ENCODE results near the gene ELP4. TPM values are rescaled to one million over a fixed set of nuclear protein-coding genes. Genes with fewer than 3 reads are reported as not detected.

The ELP4 gene
- total RNA-seq, 1 experiment from 2014 or later = 17.2 TPM

DNA sequence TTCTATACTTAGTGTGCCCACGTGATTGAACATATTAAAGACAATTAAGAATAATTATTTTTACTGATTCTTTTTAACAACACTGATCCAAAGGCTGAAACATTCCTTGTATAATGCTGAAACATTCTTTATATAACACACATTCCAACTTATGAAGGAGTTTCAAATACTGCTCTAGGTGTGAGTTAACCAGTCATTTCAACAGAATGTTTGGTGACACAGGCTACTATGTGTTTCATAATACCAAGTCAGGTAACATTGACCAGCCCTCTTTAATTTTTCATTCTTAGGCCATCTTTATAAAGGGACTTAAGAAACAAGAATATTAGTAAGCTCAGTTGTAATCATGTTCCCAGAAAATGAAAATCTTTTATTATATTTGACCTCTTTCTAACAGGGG, 136.6 kb downstream of the ELP4 start:
- H3K4me1 ChIP-seq (ENCODE audit: control insufficient read depth, insufficient read depth, low read length) = no peaks in the 10 kb centered on the region
- H3K36me3 ChIP-seq (ENCODE audit: control insufficient read depth, insufficient read depth, low read length) = no peaks in the 10 kb centered on the region
- no peak overlapping the region for H3K27ac ChIP-seq (ENCODE audit: low read length)
- no peak overlapping the region for H3K4me3 ChIP-seq (ENCODE audit: low read depth in 2 of 2, low read length in 2 of 2)
- in situ Hi-C loops (cut with HindIII; ENCODE audit: low pct_unique_long_range_greater_than_20kb, low sequenced_read_pairs) (no loop called here), intact Hi-C loops (cut with micrococcal nuclease; ENCODE audit: unreplicated experiment) (loop anchor here (10.0 kb wide), 1 partner anchor 529 kb away; no protein-coding TSS in a partner anchor)
- no peaks in the 10 kb centered on the region for H3K27me3 ChIP-seq (ENCODE audit: control insufficient read depth, insufficient read depth, low read length)
- no peaks in the 10 kb centered on the region for H3K9me3 ChIP-seq (ENCODE audit: control insufficient read depth, insufficient read depth, low read depth, low read length)
- POLR2A ChIA-PET = no interaction called here
- no peak for TF ChIP-seq POLR2AphosphoS5 (IDR thresholded peaks at IDR 0.05; ENCODE audit: low read depth, low read length)
- TF ChIP-seq, protein P1, sequence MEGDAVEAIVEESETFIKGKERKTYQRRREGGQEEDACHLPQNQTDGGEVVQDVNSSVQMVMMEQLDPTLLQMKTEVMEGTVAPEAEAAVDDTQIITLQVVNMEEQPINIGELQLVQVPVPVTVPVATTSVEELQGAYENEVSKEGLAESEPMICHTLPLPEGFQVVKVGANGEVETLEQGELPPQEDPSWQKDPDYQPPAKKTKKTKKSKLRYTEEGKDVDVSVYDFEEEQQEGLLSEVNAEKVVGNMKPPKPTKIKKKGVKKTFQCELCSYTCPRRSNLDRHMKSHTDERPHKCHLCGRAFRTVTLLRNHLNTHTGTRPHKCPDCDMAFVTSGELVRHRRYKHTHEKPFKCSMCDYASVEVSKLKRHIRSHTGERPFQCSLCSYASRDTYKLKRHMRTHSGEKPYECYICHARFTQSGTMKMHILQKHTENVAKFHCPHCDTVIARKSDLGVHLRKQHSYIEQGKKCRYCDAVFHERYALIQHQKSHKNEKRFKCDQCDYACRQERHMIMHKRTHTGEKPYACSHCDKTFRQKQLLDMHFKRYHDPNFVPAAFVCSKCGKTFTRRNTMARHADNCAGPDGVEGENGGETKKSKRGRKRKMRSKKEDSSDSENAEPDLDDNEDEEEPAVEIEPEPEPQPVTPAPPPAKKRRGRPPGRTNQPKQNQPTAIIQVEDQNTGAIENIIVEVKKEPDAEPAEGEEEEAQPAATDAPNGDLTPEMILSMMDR (IDR thresholded peaks at IDR 0.05) = no peak
- no peak for TF ChIP-seq SIN3A (IDR thresholded peaks at IDR 0.05; ENCODE audit: borderline replicate concordance, insufficient read depth, low read depth, low read length)
- no peak for TF ChIP-seq TCF7L2 (IDR thresholded peaks at IDR 0.05; ENCODE audit: low read depth, low read length)
- TF ChIP-seq, protein P2, sequence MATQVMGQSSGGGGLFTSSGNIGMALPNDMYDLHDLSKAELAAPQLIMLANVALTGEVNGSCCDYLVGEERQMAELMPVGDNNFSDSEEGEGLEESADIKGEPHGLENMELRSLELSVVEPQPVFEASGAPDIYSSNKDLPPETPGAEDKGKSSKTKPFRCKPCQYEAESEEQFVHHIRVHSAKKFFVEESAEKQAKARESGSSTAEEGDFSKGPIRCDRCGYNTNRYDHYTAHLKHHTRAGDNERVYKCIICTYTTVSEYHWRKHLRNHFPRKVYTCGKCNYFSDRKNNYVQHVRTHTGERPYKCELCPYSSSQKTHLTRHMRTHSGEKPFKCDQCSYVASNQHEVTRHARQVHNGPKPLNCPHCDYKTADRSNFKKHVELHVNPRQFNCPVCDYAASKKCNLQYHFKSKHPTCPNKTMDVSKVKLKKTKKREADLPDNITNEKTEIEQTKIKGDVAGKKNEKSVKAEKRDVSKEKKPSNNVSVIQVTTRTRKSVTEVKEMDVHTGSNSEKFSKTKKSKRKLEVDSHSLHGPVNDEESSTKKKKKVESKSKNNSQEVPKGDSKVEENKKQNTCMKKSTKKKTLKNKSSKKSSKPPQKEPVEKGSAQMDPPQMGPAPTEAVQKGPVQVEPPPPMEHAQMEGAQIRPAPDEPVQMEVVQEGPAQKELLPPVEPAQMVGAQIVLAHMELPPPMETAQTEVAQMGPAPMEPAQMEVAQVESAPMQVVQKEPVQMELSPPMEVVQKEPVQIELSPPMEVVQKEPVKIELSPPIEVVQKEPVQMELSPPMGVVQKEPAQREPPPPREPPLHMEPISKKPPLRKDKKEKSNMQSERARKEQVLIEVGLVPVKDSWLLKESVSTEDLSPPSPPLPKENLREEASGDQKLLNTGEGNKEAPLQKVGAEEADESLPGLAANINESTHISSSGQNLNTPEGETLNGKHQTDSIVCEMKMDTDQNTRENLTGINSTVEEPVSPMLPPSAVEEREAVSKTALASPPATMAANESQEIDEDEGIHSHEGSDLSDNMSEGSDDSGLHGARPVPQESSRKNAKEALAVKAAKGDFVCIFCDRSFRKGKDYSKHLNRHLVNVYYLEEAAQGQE (IDR thresholded peaks at IDR 0.05; ENCODE audit: insufficient read depth in 1 of 2, low read depth in 2 of 2, low read length in 1 of 2) = no peak
- CTCF ChIA-PET = no interaction called here
- BruUV-seq (replicated peaks) = no TSS peak
- DNase-seq (ENCODE audit: low read depth, low spot score) (no peak), ATAC-seq (no peak)

DNA sequence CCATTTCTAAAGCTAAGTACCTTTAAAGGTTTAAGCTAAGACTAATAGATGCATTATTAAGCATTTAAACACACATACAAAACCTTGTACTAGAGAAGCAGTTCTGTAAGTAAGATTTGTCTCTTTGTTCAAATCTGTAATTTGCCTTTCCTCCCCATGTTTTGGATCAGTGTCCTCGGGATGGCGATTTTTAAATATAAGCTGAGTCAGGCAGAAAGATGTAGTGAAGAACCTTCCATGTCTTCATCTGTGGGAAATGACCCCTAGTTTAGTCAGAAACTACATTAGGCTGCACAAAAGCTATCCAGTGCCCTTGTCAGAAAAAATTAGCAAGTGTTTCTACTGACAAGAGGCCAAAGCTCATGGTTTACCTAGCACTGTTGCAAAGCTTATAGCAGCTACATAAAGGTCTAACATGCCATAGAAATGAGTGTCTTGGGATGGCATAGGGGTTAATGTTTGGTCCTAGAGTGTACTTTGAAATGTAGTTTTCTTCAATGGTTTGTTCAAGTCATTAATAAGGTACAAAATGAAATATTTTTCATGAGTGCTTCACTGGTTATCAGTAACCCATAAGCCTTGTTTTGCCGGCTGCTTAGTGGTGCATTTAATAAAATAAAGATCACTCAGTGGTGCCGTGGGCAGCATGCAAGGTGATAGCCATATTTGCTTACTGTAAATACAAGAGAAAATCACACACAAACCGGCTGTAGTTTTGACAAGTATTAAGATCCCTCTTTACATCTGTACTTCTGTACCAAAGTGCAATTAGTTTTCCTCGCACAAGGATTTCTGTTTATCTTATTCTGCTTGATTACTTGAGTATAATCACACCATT, 139.8 kb downstream of the ELP4 start:
- POLR2A ChIA-PET = no interaction called here
- DNase-seq (ENCODE audit: low read depth, low spot score) (no peak), ATAC-seq (no peak)
- no peaks in the 10 kb centered on the region for H3K4me1 ChIP-seq (ENCODE audit: control insufficient read depth, insufficient read depth, low read length)
- in situ Hi-C loops (cut with HindIII; ENCODE audit: low pct_unique_long_range_greater_than_20kb, low sequenced_read_pairs) = no loop called here
- no peaks in the 10 kb centered on the region for H3K27me3 ChIP-seq (ENCODE audit: control insufficient read depth, insufficient read depth, low read length)
- H3K27ac ChIP-seq (ENCODE audit: low read length) = no peak overlapping the region
- no peaks in the 10 kb centered on the region for H3K36me3 ChIP-seq (ENCODE audit: control insufficient read depth, insufficient read depth, low read length)
- CTCF ChIA-PET = no interaction called here
- TF ChIP-seq, protein P2 (IDR thresholded peaks at IDR 0.05; ENCODE audit: insufficient read depth in 1 of 2, low read depth in 2 of 2, low read length in 1 of 2) = no peak
- TF ChIP-seq, protein P1 (IDR thresholded peaks at IDR 0.05) = no peak
- no peak for TF ChIP-seq TCF7L2 (IDR thresholded peaks at IDR 0.05; ENCODE audit: low read depth, low read length)
- no peak for TF ChIP-seq SIN3A (IDR thresholded peaks at IDR 0.05; ENCODE audit: borderline replicate concordance, insufficient read depth, low read depth, low read length)
- TF ChIP-seq POLR2AphosphoS5 (IDR thresholded peaks at IDR 0.05; ENCODE audit: low read depth, low read length) = no peak
- intact Hi-C loops (cut with micrococcal nuclease; ENCODE audit: unreplicated experiment) = loop anchor here (10.0 kb wide), 1 partner anchor 525 kb away; no protein-coding TSS in a partner anchor
- H3K9me3 ChIP-seq (ENCODE audit: control insufficient read depth, insufficient read depth, low read depth, low read length) = no peaks in the 10 kb centered on the region
- no TSS peak for BruUV-seq (replicated peaks)
- no peak overlapping the region for H3K4me3 ChIP-seq (ENCODE audit: low read depth in 2 of 2, low read length in 2 of 2)
